ENCODE data around the gene SOX9.

Gene SOX9

DNA sequence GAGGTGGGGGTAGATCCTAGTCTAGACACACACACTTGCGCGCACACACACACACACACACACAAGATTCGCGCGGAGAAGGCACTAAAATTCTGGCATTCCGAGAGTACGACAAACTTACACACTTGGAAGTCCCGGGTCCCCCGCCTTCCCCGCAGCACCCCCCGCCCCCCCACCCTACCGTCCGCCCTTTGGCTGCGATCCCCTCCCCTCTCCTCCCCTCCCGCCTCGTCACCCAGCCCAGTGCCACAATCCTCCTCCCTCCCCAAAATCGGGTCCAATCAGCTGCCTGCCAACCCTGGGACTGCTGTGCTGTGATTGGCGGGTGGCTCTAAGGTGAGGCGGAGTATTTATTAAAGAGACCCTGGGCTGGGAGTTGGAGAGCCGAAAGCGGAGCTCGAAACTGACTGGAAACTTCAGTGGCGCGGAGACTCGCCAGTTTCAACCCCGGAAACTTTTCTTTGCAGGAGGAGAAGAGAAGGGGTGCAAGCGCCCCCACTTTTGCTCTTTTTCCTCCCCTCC, at the start of gene SOX9:
TSS of gene SOX9 (plus strand) at position 379 of the 522 bp plus-strand sequence. CDS start 372 bp downstream, outside the sequence.
- DNase-seq (ENCODE audit: low spot score), result no peak

DNA sequence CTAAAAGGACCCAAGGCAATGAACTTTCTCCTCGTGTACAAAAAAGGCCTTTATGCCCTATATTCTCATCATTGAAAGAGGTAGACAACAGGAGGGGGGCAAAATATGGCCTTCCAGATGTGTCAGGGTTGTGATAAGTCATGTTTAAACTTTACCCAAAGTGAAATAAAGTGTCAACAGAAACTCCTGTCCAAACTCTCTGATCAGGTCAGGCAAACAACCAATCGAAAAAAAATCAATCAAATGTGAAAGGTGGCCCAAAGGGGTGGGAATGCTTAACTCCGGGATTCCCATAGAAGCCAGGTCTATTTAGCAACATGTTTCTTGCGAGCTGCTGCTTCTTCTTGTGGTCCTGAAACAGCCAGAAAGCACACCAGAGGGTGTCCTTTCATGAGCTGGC, 49.5 kb upstream of the SOX9 start:
- no peak for DNase-seq (ENCODE audit: low spot score)

DNA sequence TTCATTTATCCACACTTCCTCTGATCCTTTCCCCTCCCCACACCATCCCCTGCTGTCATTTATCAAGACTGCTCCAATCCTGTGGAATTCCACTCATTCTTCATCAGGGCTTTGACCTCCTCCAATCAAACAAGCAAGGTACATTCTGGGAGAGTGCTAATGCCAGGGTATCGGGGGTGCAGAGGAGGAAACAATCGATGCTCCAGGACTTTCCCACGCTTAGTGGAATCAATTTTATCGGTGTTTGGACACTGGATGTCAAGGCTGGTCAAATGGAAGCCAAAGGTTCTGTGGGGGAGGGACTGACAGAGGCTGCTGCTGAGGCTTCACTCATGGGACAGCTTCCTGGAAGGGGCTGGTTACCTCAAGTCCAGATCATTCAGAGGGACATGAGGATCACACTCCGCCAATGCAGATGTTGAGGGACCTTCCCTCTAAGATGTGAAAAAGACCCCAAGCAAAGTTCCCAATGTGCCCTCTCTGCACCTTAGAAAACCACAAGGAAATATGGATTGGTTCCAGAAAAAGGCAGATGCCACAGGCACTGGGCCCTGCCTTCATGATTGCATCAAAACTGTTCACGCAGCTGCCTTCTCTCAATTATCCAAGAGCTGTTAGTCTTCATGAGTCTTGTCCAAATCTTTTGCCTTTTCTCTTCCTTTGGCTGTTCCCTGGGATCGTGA, 44.7 kb upstream of the SOX9 start:
- DNase-seq (ENCODE audit: low spot score), result no peak

DNA sequence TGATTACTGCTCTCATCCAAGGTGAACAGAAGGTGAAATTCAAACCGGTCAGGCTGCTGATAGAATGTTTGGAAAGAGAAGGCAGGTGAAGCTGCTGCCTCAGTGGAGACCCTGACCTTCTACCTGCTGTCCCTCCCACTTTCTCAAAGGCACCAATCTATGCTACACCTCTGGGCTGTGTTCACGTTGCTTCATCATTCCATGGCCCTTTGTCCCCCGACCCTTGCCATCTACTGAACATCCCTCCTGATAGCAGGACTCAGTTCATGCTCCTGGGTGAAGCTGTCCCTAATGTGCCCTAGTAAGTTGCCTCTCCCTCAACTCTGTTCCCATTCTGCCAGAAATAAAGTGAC, 44.2 kb upstream of the SOX9 start:
- DNase-seq (ENCODE audit: low spot score), result no peak

DNA sequence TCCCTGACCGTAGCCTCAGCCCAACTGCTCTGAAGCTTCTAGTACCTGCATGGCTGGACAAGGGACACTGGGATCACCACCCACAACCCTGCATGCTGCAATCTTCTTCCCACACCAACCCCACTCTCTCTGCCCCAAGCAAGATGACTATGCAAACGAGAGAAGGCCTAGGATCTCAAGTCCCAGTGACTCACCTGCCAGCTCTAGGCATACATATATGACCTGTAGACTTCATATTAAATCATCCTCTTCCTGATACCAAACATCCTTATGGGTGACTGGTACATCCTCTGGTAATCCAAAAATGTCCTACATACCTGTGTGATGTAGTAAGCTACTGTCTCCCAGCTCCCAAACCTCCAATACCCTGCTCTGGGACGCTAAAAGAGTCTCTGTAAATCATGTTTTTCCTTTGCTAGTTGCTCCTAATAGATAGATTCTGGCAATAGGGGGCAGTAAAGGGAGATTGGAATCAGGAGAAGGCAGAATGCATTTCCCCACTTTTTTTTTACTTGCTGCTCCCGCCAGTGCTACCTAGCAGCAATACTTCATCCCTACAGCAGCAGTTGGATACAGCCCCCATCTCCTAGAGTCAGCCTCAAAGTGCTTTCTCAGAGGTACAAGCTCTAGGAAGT, 43.4 kb upstream of the SOX9 start:
- DNase-seq (ENCODE audit: low spot score), result no peak

DNA sequence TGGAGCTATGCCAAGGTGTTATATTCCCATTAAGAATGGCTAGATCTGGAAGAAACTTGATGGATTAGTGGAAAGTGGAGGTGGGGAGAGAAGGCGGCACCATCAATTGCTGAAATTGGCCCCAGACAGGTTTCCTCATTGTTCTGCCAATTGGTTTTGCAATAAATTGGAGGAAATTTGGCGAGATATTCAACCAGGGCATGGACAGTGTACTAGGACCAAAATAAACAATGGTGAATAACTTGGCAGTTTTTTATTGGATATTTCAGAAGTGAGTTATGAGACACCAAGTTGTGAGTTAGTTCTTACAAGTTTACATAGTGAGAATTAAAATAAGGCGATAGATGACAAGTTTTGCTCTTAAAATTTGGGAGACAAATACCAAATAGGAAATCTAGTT, 41.1 kb upstream of the SOX9 start:
- DNase-seq (ENCODE audit: low spot score), result no peak

DNA sequence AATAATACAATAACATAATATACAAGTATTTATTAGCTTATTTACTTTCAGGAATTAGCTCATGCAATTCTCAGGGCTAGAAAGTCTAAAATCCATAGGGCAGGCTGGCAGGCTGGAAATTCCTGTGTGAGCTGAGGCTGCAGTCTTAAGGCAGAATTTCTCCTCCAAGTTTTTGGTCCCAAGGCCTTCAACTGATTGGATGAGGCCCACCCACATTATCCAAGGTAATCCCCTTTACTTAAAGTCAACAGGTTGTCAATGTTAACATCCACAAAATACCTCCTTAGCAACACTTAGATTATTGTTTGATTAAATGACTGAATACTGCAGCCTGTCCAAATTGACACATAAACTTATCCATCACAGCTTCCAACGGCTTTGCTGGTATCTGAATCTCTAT, 32.9 kb upstream of the SOX9 start:
- DNase-seq (ENCODE audit: low spot score), result no peak

DNA sequence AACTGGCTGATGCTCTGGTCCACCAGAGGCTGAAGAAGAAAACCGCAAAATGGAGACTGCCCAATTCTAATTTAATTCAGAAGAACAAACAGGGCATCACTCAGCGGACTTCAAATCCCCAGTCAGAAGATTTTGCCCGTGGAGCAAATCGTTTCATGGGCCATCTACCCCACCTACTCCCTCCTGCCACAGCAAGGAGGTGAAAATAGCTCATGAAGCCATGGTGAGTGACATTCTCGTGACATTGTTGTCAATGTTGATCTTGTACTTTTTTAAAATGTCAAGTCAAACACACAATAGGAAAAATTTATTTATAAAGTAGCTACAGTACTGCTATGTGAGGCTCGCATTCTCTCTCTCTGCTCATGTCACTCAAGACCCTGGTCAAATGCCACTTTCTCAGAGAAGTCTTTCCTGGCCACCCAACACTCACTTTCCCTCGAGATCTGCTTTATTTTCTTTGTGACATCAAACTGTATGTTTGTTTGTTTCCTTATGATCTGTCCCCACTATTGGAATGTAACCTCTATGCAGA, 31.3 kb upstream of the SOX9 start:
- no peak for DNase-seq (ENCODE audit: low spot score)

DNA sequence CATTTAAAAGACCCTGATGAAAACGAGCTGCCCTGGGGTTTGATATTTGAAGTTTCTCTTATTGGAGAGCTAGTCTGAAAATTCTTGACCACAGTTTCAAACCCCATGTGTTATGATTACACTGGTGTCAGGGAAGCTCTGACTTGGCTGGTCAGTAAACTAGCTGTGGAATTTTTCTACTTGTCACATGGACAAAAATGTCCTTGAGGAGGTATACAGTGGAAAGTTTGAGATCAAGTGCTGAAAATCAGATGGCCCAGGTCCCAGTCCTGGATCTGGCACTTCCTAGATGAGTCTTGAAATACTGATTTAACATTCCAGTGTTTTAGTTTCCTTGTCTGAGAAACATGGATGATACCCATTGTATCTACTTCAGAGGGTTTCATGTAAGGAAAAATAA, 30.7 kb upstream of the SOX9 start:
- DNase-seq (ENCODE audit: low spot score), result no peak

DNA sequence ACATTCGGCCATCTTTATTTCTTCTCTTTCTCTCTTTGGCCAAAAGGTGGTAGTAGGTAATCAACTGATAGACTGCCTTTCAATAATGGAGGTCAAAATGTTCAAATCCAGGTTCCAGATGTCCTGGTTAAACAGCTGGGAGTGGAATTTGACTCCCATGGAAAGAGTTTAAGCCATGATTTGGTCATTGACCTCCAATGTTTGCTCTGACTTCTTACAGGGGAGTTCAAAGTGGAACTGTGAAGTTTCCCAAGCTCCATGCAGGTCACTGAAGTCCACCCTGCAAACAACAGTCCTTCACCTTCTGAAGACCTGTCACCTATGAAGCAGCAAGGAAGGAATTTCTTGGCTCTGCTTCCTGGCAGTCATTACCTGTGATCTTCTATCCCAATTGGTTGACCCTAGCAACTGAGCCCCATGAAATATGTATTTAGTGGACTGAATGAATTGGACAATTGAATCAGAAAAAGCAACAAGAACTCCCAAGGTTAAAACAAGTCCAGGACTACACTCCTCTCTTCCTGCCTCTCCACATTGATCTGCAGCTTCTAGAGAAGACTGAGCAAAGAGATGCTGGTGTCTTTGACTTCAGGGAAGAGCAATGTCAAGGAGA, 28.0 kb upstream of the SOX9 start:
- no peak for DNase-seq (ENCODE audit: low spot score)

DNA sequence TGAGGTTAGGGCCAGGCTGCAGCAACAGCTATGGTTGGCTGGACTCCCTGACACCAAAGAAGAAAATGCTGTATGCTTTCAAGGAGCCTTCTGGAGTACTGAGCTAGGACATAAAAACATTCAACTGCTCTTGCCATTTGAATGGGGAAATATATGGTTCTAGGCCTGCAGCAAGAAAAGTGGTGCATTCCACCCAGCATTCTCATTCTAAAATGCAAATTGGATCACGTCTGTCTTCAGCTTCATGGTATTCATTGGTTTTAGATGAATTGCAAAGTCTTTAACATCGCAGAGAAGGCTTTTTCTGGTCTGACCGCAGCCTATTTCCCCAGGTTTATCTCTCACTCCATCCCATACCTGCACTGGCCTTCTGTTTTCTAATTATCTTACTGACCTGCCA, 27.1 kb upstream of the SOX9 start:
- DNase-seq (ENCODE audit: low spot score), result no peak

DNA sequence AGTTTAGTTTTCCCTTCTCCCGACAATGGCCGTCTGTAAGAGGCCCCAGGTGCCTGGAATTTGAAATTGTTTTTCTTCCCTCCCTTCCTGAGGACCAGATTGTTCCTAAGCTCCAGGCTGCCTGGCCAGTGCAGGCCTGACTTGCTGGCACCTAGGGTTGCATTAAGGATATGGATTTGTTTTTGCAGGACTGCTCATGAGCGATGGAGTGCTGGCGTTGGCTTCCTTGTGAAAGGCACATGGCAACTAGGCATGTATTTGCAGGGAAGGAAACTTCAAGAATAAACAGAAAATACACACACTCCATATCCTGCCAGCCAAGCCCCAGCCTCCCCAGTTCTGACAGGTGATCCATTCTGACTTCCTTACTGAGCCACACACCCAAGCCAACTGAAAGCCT, 25.5 kb upstream of the SOX9 start:
- DNase-seq (ENCODE audit: low spot score), result no peak

DNA sequence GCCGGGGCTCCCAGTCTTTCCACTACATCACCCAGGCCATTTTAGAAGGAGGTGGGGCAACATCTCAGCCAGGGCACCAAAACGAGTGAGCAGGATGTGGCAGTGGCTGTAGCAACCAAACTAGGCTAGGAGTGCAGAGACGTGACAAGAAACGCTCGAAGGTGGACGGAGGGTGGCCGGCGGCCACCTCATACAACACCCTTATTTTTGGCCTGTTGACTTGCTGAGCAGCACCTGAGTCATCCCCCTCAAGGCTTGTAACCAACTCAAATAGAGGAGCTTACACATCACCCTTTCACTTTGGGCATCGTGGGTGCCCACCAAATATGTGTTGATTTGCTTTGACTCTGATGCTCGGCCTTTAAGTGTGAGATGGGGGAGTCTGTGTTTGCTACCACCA, 23.7 kb upstream of the SOX9 start:
- DNase-seq (ENCODE audit: low spot score), result no peak

DNA sequence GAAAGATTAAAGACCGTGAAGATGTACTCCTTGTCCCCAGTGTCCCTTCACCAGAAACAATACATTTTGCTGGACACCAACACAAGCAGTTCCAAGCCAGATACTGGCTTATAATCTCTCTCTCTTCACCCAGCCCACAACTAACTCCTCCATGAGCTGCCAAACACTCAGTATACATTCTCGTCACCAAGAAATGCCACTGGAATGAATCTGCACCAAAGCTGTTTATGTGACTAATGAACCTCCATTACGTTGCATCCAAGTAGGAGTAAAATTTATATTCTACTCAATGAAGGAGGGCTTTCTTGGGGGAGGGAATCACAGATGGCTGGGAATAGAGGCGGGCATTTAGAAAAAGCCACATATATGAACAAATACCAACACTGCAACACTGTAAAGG, 20.9 kb upstream of the SOX9 start:
- DNase-seq (ENCODE audit: low spot score), result no peak

DNA sequence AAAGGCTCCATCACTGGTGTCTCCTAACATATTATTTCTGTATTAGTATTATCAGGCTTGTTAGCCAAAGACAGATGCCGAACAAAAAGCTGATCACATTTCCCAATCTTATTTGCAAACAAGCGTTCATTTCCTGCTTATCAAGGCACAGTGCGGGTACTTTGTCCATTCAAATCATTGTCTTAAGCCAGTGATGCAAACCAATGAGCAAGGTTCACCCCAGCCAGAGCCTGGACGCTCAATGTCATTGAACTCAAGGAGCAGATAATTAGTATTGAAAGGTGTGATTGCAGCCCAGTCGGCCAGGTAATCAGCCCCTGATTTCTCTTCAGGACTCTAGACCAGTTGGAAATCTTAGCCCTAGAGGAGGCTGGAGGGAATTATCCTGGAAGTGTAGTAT, 20.4 kb upstream of the SOX9 start:
- DNase-seq (ENCODE audit: low spot score), result no peak

DNA sequence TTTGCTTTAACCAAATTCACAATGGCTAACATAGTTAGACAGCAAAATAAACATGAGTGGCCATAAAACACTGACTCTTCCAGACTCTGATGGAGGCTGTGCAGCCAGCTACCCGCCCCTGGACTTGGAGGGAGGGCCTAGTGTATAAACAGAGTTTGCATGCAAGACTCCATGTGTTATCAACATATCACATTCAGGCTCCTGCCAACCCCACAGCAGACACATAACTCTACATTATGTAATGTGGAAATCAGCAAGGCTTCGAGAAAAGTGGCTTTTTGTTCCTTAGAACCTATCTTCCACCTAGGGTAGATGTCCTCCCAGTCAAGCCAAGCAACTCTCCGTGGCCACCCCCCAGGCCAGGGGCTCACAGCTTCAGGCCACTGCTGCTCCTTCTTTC, 19.3 kb upstream of the SOX9 start:
- no peak for DNase-seq (ENCODE audit: low spot score)

DNA sequence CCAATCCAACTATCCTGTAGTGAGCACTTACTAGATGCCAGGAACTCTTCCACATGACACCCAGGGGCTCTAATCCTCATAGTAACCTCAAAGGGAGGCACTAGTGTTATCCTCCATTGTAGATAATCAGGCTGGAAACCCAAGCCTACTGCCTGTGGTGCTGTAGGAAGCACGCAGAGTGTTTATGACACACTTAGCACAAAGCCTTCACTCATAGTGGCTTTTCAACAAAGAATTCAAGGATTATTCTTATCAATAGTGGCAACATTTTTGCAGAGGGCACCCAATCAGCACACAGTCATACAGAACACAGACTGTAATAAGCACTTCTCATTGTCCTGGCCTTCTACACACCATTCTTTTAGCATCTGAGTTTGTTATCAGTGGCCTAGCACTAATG, 18.5 kb upstream of the SOX9 start:
- DNase-seq (ENCODE audit: low spot score), result no peak

DNA sequence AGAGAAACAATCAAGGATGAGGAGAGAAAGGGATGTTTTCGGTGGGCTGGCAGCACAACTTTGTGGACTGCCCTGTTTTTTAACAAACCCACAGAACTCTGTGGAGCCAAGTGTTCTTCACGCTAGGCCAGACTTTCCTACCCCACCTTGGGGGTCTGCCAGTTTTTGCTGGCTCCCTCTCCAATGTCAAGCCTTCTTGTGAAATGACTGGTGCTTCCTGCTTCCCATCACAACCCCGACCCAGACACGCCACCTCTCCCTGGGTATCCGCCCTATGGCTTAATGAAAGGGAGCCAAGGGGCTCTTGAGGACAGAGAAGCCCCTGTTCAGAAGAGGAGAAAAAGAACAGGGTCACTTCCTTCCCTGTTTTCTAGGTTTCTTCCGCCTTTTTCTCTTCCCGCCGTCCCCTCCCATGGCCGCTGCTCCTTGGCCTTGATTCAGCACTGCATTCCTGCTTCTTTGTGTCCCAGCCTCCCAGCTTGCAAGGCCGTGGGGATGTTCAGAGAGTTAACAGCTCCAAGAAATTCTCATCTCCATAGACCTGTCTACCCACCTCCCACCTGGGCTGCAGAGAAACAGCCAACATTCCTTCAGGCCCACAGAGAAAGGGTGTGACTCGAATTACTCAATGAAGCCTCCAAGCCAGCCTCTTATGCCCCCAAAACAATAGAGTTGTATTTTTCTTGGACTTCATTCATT, 16.5 kb upstream of the SOX9 start:
- DNase-seq (ENCODE audit: low spot score), result no peak

DNA sequence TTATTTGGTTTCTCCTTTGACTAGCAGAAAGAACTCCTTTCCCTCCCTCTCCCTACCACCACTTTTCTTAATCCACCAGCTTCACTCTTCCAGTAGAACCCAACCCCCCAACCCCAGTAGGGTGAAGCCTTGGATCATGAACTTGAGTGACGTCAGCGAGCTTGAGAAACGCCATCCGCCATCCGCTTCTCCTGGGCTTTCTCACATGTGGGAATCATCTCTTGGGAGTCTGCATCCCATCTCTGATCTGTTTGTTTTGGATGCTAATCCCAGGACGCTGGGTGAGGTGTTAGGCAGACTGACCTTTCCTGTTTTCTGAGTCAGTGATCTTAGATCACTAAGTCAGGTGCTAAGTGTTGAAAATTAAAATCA, 16.0 kb upstream of the SOX9 start:
- no peak for DNase-seq (ENCODE audit: low spot score)

DNA sequence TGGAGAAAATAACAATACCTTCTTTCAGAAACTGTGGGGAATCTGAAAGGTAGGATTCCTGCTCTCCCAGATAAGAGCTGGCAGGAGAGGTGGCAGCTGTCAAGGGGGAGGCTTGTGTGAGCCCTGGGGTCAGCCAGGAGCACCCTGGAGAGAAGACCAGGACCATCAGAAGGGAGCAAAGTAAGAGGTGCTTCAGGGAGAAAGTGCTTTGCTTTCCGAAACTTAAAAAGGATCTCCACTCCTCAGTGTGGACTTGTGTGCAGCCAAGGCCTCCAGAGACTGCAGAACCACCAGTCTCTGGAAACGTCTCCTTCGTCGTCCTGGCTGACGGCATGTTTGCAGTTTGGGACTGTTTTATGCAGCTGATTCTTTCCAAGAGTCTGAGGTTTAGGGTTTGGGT, 13.7 kb upstream of the SOX9 start:
- DNase-seq (ENCODE audit: low spot score), result no peak

DNA sequence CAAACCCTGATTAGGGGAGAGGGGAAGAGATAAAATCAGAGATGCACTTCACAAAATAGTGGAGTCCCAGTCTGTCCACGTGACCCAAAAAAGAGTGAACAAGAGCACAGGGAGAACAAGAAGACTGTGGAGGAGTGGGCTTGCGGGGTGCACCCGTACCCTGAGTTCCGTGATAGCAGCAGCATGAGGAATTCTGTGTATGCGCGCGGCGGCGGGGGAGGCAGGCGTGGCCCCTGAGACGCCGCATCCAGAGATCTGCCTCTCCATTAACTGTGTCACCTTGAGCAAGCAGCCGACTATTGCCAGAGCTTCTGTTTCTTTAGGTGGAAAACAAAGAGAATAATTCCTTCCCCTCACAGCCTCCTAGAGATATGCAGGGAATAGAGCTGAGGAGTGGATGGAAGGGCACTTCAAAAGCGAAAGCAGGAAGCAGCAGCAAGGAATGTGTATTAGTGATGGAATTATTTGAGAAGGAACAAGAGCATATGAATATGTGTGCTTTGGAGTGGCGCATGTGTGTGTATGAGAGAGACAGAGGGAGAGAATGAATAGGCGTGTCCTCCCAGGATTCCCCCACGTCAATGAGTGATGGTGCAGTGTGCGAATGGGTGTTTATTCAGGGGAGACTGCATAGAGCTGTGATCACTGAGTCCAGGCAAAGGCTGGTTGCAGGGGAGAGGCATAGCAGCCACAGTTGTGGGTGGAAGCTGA, 10.4 kb upstream of the SOX9 start:
- no peak for DNase-seq (ENCODE audit: low spot score)

DNA sequence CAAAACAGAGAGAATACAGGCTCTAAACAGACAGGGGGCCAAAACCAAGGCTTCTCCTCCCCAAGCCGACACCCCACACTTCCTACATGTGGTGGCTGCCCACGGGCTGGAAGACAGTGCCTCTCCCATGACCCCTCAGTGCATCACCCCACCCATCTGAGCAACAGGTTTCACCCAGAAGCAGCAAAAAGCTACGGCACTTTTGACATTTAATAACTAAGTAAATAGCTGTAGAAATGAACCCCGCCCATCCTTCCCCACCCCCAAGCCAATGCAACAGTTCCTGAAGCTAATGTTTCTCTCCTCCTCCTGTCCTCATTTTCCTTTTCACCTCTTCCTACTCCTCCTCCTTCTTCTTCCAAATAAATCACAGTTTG, 9.9 kb upstream of the SOX9 start:
- no peak for DNase-seq (ENCODE audit: low spot score)
